ENCODE measurements around the gene BATF2. TPM values are rescaled to one million over a fixed set of nuclear protein-coding genes. Genes with fewer than 3 reads are reported as not detected.

Gene BATF2
- polyA plus RNA-seq, 3 donors = 2.7 to 3.1 (median 3.0) TPM

- DNase-seq (ENCODE audit: low read depth in 3 of 3, low spot score in 2 of 3) = no peak
Observed at GRCh38 chr11:64970731-64971151, 26.0 kb downstream of the BATF2 start.

GRCh38 chr11:64969209-64969608, 27.6 kb downstream of the BATF2 start:
- DNase-seq (ENCODE audit: low read depth in 3 of 3, low spot score in 2 of 3) = no peak

GRCh38 chr11:64967375-64967774, 29.4 kb downstream of the BATF2 start:
- DNase-seq (ENCODE audit: low read depth in 3 of 3, low spot score in 2 of 3) = no peak

GRCh38 chr11:64963072-64963631, 33.6 kb downstream of the BATF2 start:
- no peak for DNase-seq (ENCODE audit: low read depth in 3 of 3, low spot score in 2 of 3)

- no peak for DNase-seq (ENCODE audit: low read depth in 3 of 3, low spot score in 2 of 3)
Observed at GRCh38 chr11:64960719-64961118, 36.1 kb downstream of the BATF2 start.

- no peak for DNase-seq (ENCODE audit: low read depth in 3 of 3, low spot score in 2 of 3)
Observed at GRCh38 chr11:64959498-64959897, 37.3 kb downstream of the BATF2 start.

GRCh38 chr11:64954201-64954600, 42.6 kb downstream of the BATF2 start:
- DNase-seq (ENCODE audit: low read depth in 3 of 3, low spot score in 2 of 3) = no peak

GRCh38 chr11:64951529-64951928, 45.2 kb downstream of the BATF2 start:
- no peak for DNase-seq (ENCODE audit: low read depth in 3 of 3, low spot score in 2 of 3)

GRCh38 chr11:64947208-64947814, 49.5 kb downstream of the BATF2 start:
- DNase-seq (ENCODE audit: low read depth in 3 of 3, low spot score in 2 of 3) = no peak

Other genes with a start within 250 kb of the BATF2 start
- 1 to 10 TPM; 1.1 to 2.6 (median 2.4) TPM for gene PYGM, start 237.0 kb downstream of the BATF2 start, polyA plus RNA-seq (ENCODE audit: insufficient read length in 3 of 3)
- gene SF1, start 218.4 kb downstream of the BATF2 start, polyA plus RNA-seq (ENCODE audit: insufficient read length in 3 of 3) = 100 to 1,000 TPM; 308 to 338 (median 314) TPM
- 10 to 100 TPM; 17.0 to 18.5 (median 18.5) TPM for gene MAP4K2, start 193.8 kb downstream of the BATF2 start, polyA plus RNA-seq (ENCODE audit: insufficient read length in 3 of 3)
- gene MEN1, start 186.4 kb downstream of the BATF2 start, polyA plus RNA-seq (ENCODE audit: insufficient read length in 3 of 3) = 10 to 100 TPM; 30.0 to 33.6 (median 30.7) TPM
- gene CDC42BPG, start 152.3 kb downstream of the BATF2 start, polyA plus RNA-seq (ENCODE audit: insufficient read length in 3 of 3) = 1 to 10 TPM; 4.3 to 5.1 (median 4.3) TPM
- gene EHD1, start 118.3 kb downstream of the BATF2 start, polyA plus RNA-seq (ENCODE audit: insufficient read length in 3 of 3) = 10 to 100 TPM; 44.6 to 63.5 (median 49.4) TPM
- 10 to 100 TPM; 12.8 to 14.0 (median 13.2) TPM for gene ATG2A, start 79.8 kb downstream of the BATF2 start, polyA plus RNA-seq (ENCODE audit: insufficient read length in 3 of 3)
- 10 to 100 TPM; 14.3 to 16.3 (median 16.0) TPM for gene PPP2R5B, start 72.3 kb downstream of the BATF2 start, polyA plus RNA-seq (ENCODE audit: insufficient read length in 3 of 3)
- 1 to 10 TPM; 1.5 to 1.7 (median 1.6) TPM for gene GPHA2, start 61.1 kb downstream of the BATF2 start, polyA plus RNA-seq (ENCODE audit: insufficient read length in 3 of 3)
- 1 to 10 TPM in 1 of 3 donors, under 1 TPM in 2; 0.57 to 1.2 (median 0.67) TPM for gene MAJIN, start 24.9 kb downstream of the BATF2 start, polyA plus RNA-seq (ENCODE audit: insufficient read length in 3 of 3)
- gene ARL2, start 17.2 kb upstream of the BATF2 start, polyA plus RNA-seq (ENCODE audit: insufficient read length in 3 of 3) = 10 to 100 TPM; 51.5 to 64.4 (median 54.5) TPM
- gene SNX15, start 30.5 kb upstream of the BATF2 start, polyA plus RNA-seq (ENCODE audit: insufficient read length in 3 of 3) = 10 to 100 TPM; 22.9 to 29.1 (median 26.9) TPM
- gene SAC3D1, start 44.2 kb upstream of the BATF2 start, polyA plus RNA-seq (ENCODE audit: insufficient read length in 3 of 3) = 10 to 100 TPM in 2 of 3 donors, 1 to 10 TPM in 1; 9.9 to 12.8 (median 10.6) TPM
- 10 to 100 TPM; 10.7 to 13.0 (median 12.9) TPM for gene NAALADL1, start 61.6 kb upstream of the BATF2 start, polyA plus RNA-seq (ENCODE audit: insufficient read length in 3 of 3)
- 10 to 100 TPM; 17.8 to 18.4 (median 18.0) TPM for gene CDCA5, start 87.1 kb upstream of the BATF2 start, polyA plus RNA-seq (ENCODE audit: insufficient read length in 3 of 3)
- 10 to 100 TPM; 25.2 to 28.2 (median 27.3) TPM for gene ZFPL1, start 87.3 kb upstream of the BATF2 start, polyA plus RNA-seq (ENCODE audit: insufficient read length in 3 of 3)
- gene VPS51, start 99.2 kb upstream of the BATF2 start, polyA plus RNA-seq (ENCODE audit: insufficient read length in 3 of 3) = 100 to 1,000 TPM in 2 of 3 donors, 10 to 100 TPM in 1; 96.9 to 104 (median 101) TPM
- gene TM7SF2, start 114.9 kb upstream of the BATF2 start, polyA plus RNA-seq (ENCODE audit: insufficient read length in 3 of 3) = 10 to 100 TPM; 68.6 to 89.4 (median 70.8) TPM
- 1 to 10 TPM; 4.6 to 6.0 (median 5.0) TPM for gene ZNHIT2, start 120.7 kb upstream of the BATF2 start, polyA plus RNA-seq (ENCODE audit: insufficient read length in 3 of 3)
- gene FAU, start 125.2 kb upstream of the BATF2 start, polyA plus RNA-seq (ENCODE audit: insufficient read length in 3 of 3) = 100 to 1,000 TPM; 585 to 654 (median 621) TPM
- 10 to 100 TPM; 58.6 to 62.2 (median 59.5) TPM for gene MRPL49, start 125.3 kb upstream of the BATF2 start, polyA plus RNA-seq (ENCODE audit: insufficient read length in 3 of 3)
- 10 to 100 TPM; 44.8 to 46.9 (median 45.6) TPM for gene SYVN1, start 137.5 kb upstream of the BATF2 start, polyA plus RNA-seq (ENCODE audit: insufficient read length in 3 of 3)
- gene SPDYC, start 173.3 kb upstream of the BATF2 start, polyA plus RNA-seq (ENCODE audit: insufficient read length in 3 of 3) = not detected
- gene CAPN1, start 185.0 kb upstream of the BATF2 start, polyA plus RNA-seq (ENCODE audit: insufficient read length in 3 of 3) = 100 to 1,000 TPM in 1 of 3 donors, 10 to 100 TPM in 2; 73.4 to 102 (median 83.1) TPM

Data from right renal cortex interstitium (tissue), 3 donors.